IMR-90 (cell line): Measurements from ENCODE around the gene MLEC. TPM values are rescaled to one million over a fixed set of nuclear protein-coding genes. Genes with fewer than 3 reads are reported as not detected.
"Not testable (repeated sequence)": the region's sequence is repeated elsewhere in the genome, so short reads cannot be mapped to it uniquely, and the experiment has no call there.

Experiments used
- ATAC-seq: fragments of 200-7000 bp; cut with Tn5 transposase; 2 replicates; pipeline ENCODE4 v1.9.1; 2020; ENCODE audit warnings: low read depth, mild to moderate bottlenecking, moderate library complexity
- BruUV-seq: library from RNA; stranded (reverse); fragments of 400-500 nt; replicated peaks from 2 replicates; lab custom pipeline; 2021; lab: Mats Ljungman, UMichigan
- CTCF ChIA-PET: fragments of 300-600 bp; formaldehyde crosslinking; extraction: SDS; loops from one replicate; lab custom pipeline; 2021; ENCODE audit warnings: antibody characterized with exemption; lab: Yijun Ruan, JAX
- POLR2A ChIA-PET: fragments of 300-600 bp; sonication (Branson Sonifier 250); formaldehyde crosslinking; loops from one replicate; lab custom pipeline; 2022; ENCODE audit warnings: antibody characterized with exemption; ENCODE audit not compliant: unreplicated experiment; lab: Charles Lee
- DNase-seq: peaks from one replicate; pipeline ENCODE4 v3.0.0; 2013
- H2AFZ ChIP-seq: replicated peaks from 2 replicates; pipeline ENCODE3; 2013; ENCODE audit warnings: low read length, mild to moderate bottlenecking; ENCODE audit not compliant: poor library complexity
- H2AK5ac ChIP-seq: 2 replicates; pipeline ENCODE4 v1.6.1; 2013; ENCODE audit warnings: low read depth, low read length, inconsistent platforms
- H2AK9ac ChIP-seq: replicated peaks from 2 replicates; pipeline ENCODE3; 2013; ENCODE audit warnings: mild to moderate bottlenecking, low read depth, low read length, moderate library complexity; ENCODE audit not compliant: poor library complexity
- H2BK120ac ChIP-seq: 2 replicates; pipeline ENCODE4 v1.6.1; 2013; ENCODE audit warnings: low read depth, low read length, inconsistent platforms
- H2BK15ac ChIP-seq: 3 replicates; pipeline ENCODE4 v1.6.1; 2013; ENCODE audit warnings: low read depth, low read length, inconsistent platforms
- H2BK20ac ChIP-seq: 2 replicates; pipeline ENCODE4 v1.6.1; 2013; ENCODE audit warnings: low read depth, mild to moderate bottlenecking, inconsistent platforms, low read length, moderate library complexity
- H2BK5ac ChIP-seq: 2 replicates; pipeline ENCODE4 v1.6.1; 2013; ENCODE audit warnings: mild to moderate bottlenecking, low read depth, low read length, inconsistent platforms; ENCODE audit not compliant: poor library complexity, severe bottlenecking
- H3K14ac ChIP-seq: replicated peaks from 2 replicates; pipeline ENCODE4 v1.6.1; 2013; ENCODE audit warnings: low read depth, low read length, inconsistent platforms
- H3K18ac ChIP-seq: 2 replicates; pipeline ENCODE4 v1.6.1; 2013; ENCODE audit warnings: low read depth, low read length, control low read depth
- H3K23ac ChIP-seq: 2 replicates; pipeline ENCODE4 v1.6.1; 2013; ENCODE audit warnings: low read depth, low read length, inconsistent platforms
- H3K27ac ChIP-seq: 2 replicates; pipeline ENCODE4 v1.5.1; 2013; ENCODE audit warnings: mild to moderate bottlenecking, control low read depth, low read length; ENCODE audit not compliant: insufficient read depth
- H3K27me3 ChIP-seq: 2 replicates; pipeline ENCODE4 v1.6.1; 2013; ENCODE audit warnings: low read length; ENCODE audit not compliant: control insufficient read depth, insufficient read depth
- H3K36me3 ChIP-seq: 2 replicates; pipeline ENCODE4 v1.6.1; 2013; ENCODE audit warnings: low read length, mixed read lengths; ENCODE audit not compliant: control insufficient read depth, insufficient read depth
- H3K4ac ChIP-seq: 2 replicates; pipeline ENCODE4 v1.6.1; 2013; ENCODE audit warnings: low read depth, low read length, inconsistent platforms
- H3K4me1 ChIP-seq: 2 replicates; pipeline ENCODE4 v1.6.1; 2013; ENCODE audit warnings: low read length, mixed read lengths; ENCODE audit not compliant: control insufficient read depth, insufficient read depth
- H3K4me2 ChIP-seq: 2 replicates; pipeline ENCODE4 v1.6.1; 2013; ENCODE audit warnings: low read depth, mild to moderate bottlenecking, control low read depth, low read length, moderate library complexity
- H3K4me3 ChIP-seq: 2 replicates; pipeline ENCODE4 v1.5.1; 2013; ENCODE audit warnings: low read depth, mild to moderate bottlenecking, control low read depth, low read length, moderate library complexity; ENCODE audit not compliant: insufficient read depth
- H3K56ac ChIP-seq: 2 replicates; pipeline ENCODE4 v1.6.1; 2013; ENCODE audit warnings: low read length, inconsistent platforms; ENCODE audit not compliant: insufficient read depth; ENCODE audit errors: extremely low read depth
- H3K79me1 ChIP-seq, 2 experiments: 2 replicates each; pipeline ENCODE4 v1.6.1; 2013; ENCODE audit warnings: low read length in 2 of 2, inconsistent platforms in 1 of 2, low read depth in 1 of 2
- H3K9ac ChIP-seq: 2 replicates; pipeline ENCODE4 v1.6.1; 2013; ENCODE audit warnings: low read depth, low read length, control low read depth
- H3K9me1 ChIP-seq: 2 replicates; pipeline ENCODE4 v1.6.1; 2013; ENCODE audit warnings: low read length, inconsistent platforms; ENCODE audit not compliant: insufficient read depth
- H3K9me3 ChIP-seq: 2 replicates; pipeline ENCODE4 v1.6.1; 2013; ENCODE audit warnings: low read length; ENCODE audit not compliant: control insufficient read depth, insufficient read depth
- H4K20me1 ChIP-seq: 2 replicates; pipeline ENCODE4 v1.6.1; 2013; ENCODE audit warnings: low read length, inconsistent platforms; ENCODE audit not compliant: insufficient read depth
- H4K5ac ChIP-seq: 2 replicates; pipeline ENCODE4 v1.6.1; 2013; ENCODE audit warnings: mild to moderate bottlenecking, low read depth, low read length, control low read depth
- H4K8ac ChIP-seq, 2 experiments: 2 replicates each; pipeline ENCODE4 v1.6.1; 2013; ENCODE audit warnings: low read depth in 2 of 2, low read length in 2 of 2, control low read depth in 1 of 2, inconsistent platforms in 1 of 2
- H4K91ac ChIP-seq: 2 replicates; pipeline ENCODE4 v1.6.1; 2013; ENCODE audit warnings: low read depth, low read length, inconsistent platforms; ENCODE audit not compliant: insufficient read depth
- WGBS, 2 experiments: methylation state at CpG; one replicate each; pipeline versions ENCODE4 v1.1.5 to v1.1.7; 2013; ENCODE audit warnings: missing lambda C conversion rate in 2 of 2; ENCODE audit not compliant: insufficient read length in 1 of 2; ENCODE audit errors: extremely low coverage in 2 of 2; 5-methylcytosine and 5-hydroxymethylcytosine counted together
- dilution Hi-C: fragments of 300-500 bp; cut with HindIII; formaldehyde crosslinking; loops from one replicate; pipeline ENCODE4 v1.14.3; 2018; ENCODE audit warnings: low sequenced_read_pairs; ENCODE audit not compliant: unreplicated experiment
- in situ Hi-C: fragments of 300-500 bp; cut with MboI; formaldehyde crosslinking; loops from 3 replicates; pipeline ENCODE4 v1.14.3; 2019; ENCODE audit warnings: low sequenced_read_pairs, inconsistent platforms, mixed read lengths
- intact Hi-C: fragments of 100-400 bp; cut with micrococcal nuclease; formaldehyde crosslinking; loops from 2 replicates; pipeline ENCODE4 v1.10.0; 2022
- polyA plus RNA-seq, 3 experiments: library from polyadenylated mRNA; depleted of rRNA; stranded (reverse); fragments of >200 nt; gene quantifications; 2 replicates each; pipeline ENCODE4 v1.2.3, GENCODE V29; 2012; ENCODE audit warnings: low replicate concordance in 1 of 3
- total RNA-seq: library from RNA; depleted of rRNA; stranded (reverse); fragments of >200 nt; gene quantifications from 2 replicates; pipeline ENCODE4 v1.2.3, GENCODE V29; 2012

Gene MLEC
- total and polyA plus RNA-seq, 2 of the 4 experiments (the other 2 are of a cell fraction): 44.1 to 137 TPM

GRCh38 chr12:120732198-120732597, 45.2 kb downstream of the MLEC start:
- POLR2A ChIA-PET, H3K9me1 ChIP-seq, H3K4me2 ChIP-seq, in situ Hi-C loops, H2BK15ac ChIP-seq, H2BK20ac ChIP-seq, dilution Hi-C loops, H3K14ac ChIP-seq, H4K8ac ChIP-seq, H4K20me1 ChIP-seq, ATAC-seq, H3K9me3 ChIP-seq, H3K27ac ChIP-seq, H3K4me1 ChIP-seq, H3K4ac ChIP-seq, DNase-seq, H2AK5ac ChIP-seq, H3K4me3 ChIP-seq, H2AK9ac ChIP-seq, H3K79me1 ChIP-seq, H3K56ac ChIP-seq, H3K9ac ChIP-seq, H3K36me3 ChIP-seq, CTCF ChIA-PET, H3K18ac ChIP-seq, H3K23ac ChIP-seq, H2BK5ac ChIP-seq, H2AFZ ChIP-seq, H4K91ac ChIP-seq, intact Hi-C loops, H4K5ac ChIP-seq, H3K27me3 ChIP-seq, H2BK120ac ChIP-seq, BruUV-seq: not testable (repeated sequence)
- WGBS, 2 experiments: 83% methylated on average over 3 of the region's 35 CpGs; no CpG with 5 or more reads in 1 of the 2 experiments
